HCT116 (cell line): ENCODE measurements around the gene GNG4. TPM values are rescaled to one million over a fixed set of nuclear protein-coding genes. Genes with fewer than 3 reads are reported as not detected.

Source experiments
- ATAC-seq: fragments of 200-7000 bp; cut with Tn5 transposase; 2 replicates; pipeline ENCODE4 v1.9.1; 2020; ENCODE audit warnings: mild to moderate bottlenecking, moderate library complexity
- BruUV-seq: library from RNA; stranded (reverse); fragments of 400-500 nt; replicated peaks from 2 replicates; lab custom pipeline; 2021; lab: Mats Ljungman, UMichigan
- CTCF ChIA-PET: fragments of 300-600 bp; sonication (Branson Sonifier 250); formaldehyde crosslinking; loops from one replicate; lab custom pipeline; 2021; ENCODE audit warnings: antibody characterized with exemption; lab: Charles Lee
- POLR2A ChIA-PET: fragments of 300-600, 350-600 bp; sonication (Branson Sonifier 250); formaldehyde crosslinking; loops from one replicate; lab custom pipeline; 2021; ENCODE audit warnings: antibody characterized with exemption; lab: Charles Lee
- RAD21 ChIA-PET, 2 experiments: fragments of 300-600 bp; sonication (Branson Sonifier 250); formaldehyde crosslinking; loops; one replicate each; lab custom pipeline; 2023; ENCODE audit warnings: low total read pairs in 2 of 2; ENCODE audit not compliant: uncharacterized antibody in 2 of 2, unreplicated experiment in 2 of 2, low non-redundant PET in 1 of 2; lab: Charles Lee
- DNase-seq: peaks from one replicate; pipeline ENCODE4 v3.0.0-alpha.2; 2010; ENCODE audit warnings: low read depth, low spot score
- H2AFZ ChIP-seq: fragments of 200-600 bp; shearing (Covaris generic), sonication (generic); 2 replicates; pipeline ENCODE4 v1.6.1; 2017; ENCODE audit warnings: low read depth, mixed run types, mixed read lengths, antibody characterized with exemption, low read length; ENCODE audit not compliant: poor library complexity, severe bottlenecking
- H3K27ac ChIP-seq: 2 replicates; pipeline ENCODE4 v1.5.1; 2012; ENCODE audit warnings: low read depth, low read length
- H3K27me3 ChIP-seq: fragments of 200-600 bp; sonication (generic); 2 replicates; pipeline ENCODE4 v1.6.1; 2016; ENCODE audit warnings: mixed run types, low read length, mixed read lengths; ENCODE audit not compliant: insufficient read depth
- H3K36me3 ChIP-seq, 2 experiments: fragments of 200-500 bp in 1 of 2; fragments of 200-600 bp in 1 of 2; sonication (Bioruptor generic) in 1 of 2; sonication (generic) in 1 of 2; 2 replicates each; pipeline versions ENCODE4 v1.5.1 to v1.6.1; 2014 to 2016; ENCODE audit warnings: low read length in 2 of 2, inconsistent platforms in 1 of 2, mixed read lengths in 1 of 2, mixed run types in 1 of 2; ENCODE audit not compliant: insufficient read depth in 2 of 2, control insufficient read depth in 1 of 2
- H3K4me1 ChIP-seq, 2 experiments: fragments of 200-600 bp in 1 of 2; sonication (generic) in 1 of 2; 2 replicates each; pipeline versions ENCODE4 v1.5.1 to v1.6.1; 2012 to 2017; ENCODE audit warnings: low read length in 2 of 2, inconsistent platforms in 1 of 2, mild to moderate bottlenecking in 1 of 2, mixed read lengths in 1 of 2, mixed run types in 1 of 2, moderate library complexity in 1 of 2; ENCODE audit not compliant: insufficient read depth in 2 of 2, control insufficient read depth in 1 of 2
- H3K4me2 ChIP-seq: fragments of 200-600 bp; sonication (generic); 2 replicates; pipeline ENCODE4 v1.6.1; 2017; ENCODE audit warnings: mixed run types, low read length, mixed read lengths
- H3K4me3 ChIP-seq, 2 experiments: fragments of 200-600 bp in 1 of 2; sonication (generic) in 1 of 2; replicated peaks in 1 of 2; 2 replicates each; pipeline ENCODE4 v1.5.1; 2011 to 2016; ENCODE audit warnings: low read length in 2 of 2, control low read depth in 1 of 2, low read depth in 1 of 2, mild to moderate bottlenecking in 1 of 2, mixed read lengths in 1 of 2, mixed run types in 1 of 2
- H3K79me2 ChIP-seq: fragments of 200-600 bp; sonication (generic); 2 replicates; pipeline ENCODE4 v1.6.1; 2017; ENCODE audit warnings: mild to moderate bottlenecking, mixed run types, low read length, moderate library complexity, mixed read lengths; ENCODE audit not compliant: insufficient read depth
- H3K9ac ChIP-seq: fragments of 200-600 bp; sonication (generic); 2 replicates; pipeline ENCODE4 v1.6.1; 2016; ENCODE audit warnings: low read length, mixed read lengths
- H3K9me2 ChIP-seq: fragments of 200-600 bp; sonication (generic), shearing (Covaris generic); 2 replicates; pipeline ENCODE4 v1.6.1; 2017; ENCODE audit warnings: mixed run types, mild to moderate bottlenecking, moderate library complexity; ENCODE audit not compliant: insufficient read depth
- H3K9me3 ChIP-seq, 2 experiments: fragments of 200-500 bp in 1 of 2; fragments of 200-600 bp in 1 of 2; sonication (Bioruptor generic) in 1 of 2; sonication (generic) in 1 of 2; 2 replicates each; pipeline ENCODE4 v1.6.1; 2014 to 2017; ENCODE audit warnings: low read length in 2 of 2, mixed read lengths in 2 of 2, inconsistent platforms in 1 of 2, low read depth in 1 of 2, mild to moderate bottlenecking in 1 of 2, mixed run types in 1 of 2, moderate library complexity in 1 of 2; ENCODE audit not compliant: control insufficient read depth in 1 of 2, insufficient read depth in 1 of 2
- H4K20me1 ChIP-seq: fragments of 200-600 bp; sonication (generic), shearing (Covaris generic); 2 replicates; pipeline ENCODE4 v1.6.1; 2017; ENCODE audit warnings: mixed run types, mild to moderate bottlenecking, moderate library complexity; ENCODE audit not compliant: insufficient read depth
- CBX3 ChIP-seq: IDR thresholded peaks from 2 replicates; pipeline ENCODE4 v1.6.1; 2012; ENCODE audit warnings: low read depth
- CEBPB ChIP-seq: IDR thresholded peaks from 2 replicates; pipeline ENCODE4 v1.6.1; 2012; ENCODE audit warnings: low read depth
- CTCF ChIP-seq, 3 experiments: fragments of 200-600 bp in 1 of 3; sonication (generic) in 1 of 3; IDR thresholded peaks in 2 of 3; conservative IDR thresholded peaks in 1 of 3; 2 replicates each; pipeline ENCODE4 v1.5.1; 2012 to 2017; ENCODE audit warnings: low read depth in 2 of 3, low read length in 2 of 3, antibody characterized with exemption in 1 of 3, borderline replicate concordance in 1 of 3, control low read depth in 1 of 3, mild to moderate bottlenecking in 1 of 3, mixed read lengths in 1 of 3, mixed run types in 1 of 3, moderate library complexity in 1 of 3; ENCODE audit not compliant: insufficient read depth in 1 of 3
- ELF1 ChIP-seq: IDR thresholded peaks from 2 replicates; pipeline ENCODE4 v1.6.1; 2012; ENCODE audit warnings: low read depth, borderline replicate concordance
- EZH2 ChIP-seq: fragments of 200-600 bp; sonication (generic); IDR thresholded peaks from 2 replicates; pipeline ENCODE4 v1.6.1; 2017; ENCODE audit warnings: antibody characterized with exemption, mixed run types
- EZH2phosphoT487 ChIP-seq: fragments of 200-600 bp; IDR thresholded peaks from 2 replicates; pipeline ENCODE4 v1.6.1; 2018; ENCODE audit warnings: antibody characterized with exemption, borderline replicate concordance
- FOSL1 ChIP-seq: IDR thresholded peaks from 2 replicates; pipeline ENCODE4 v1.6.1; 2012; ENCODE audit warnings: low read depth
- JUND ChIP-seq: IDR thresholded peaks from 2 replicates; pipeline ENCODE4 v1.6.1; 2012
- POLR2AphosphoS5 ChIP-seq: IDR thresholded peaks from 2 replicates; pipeline ENCODE4 v1.6.1; 2011; ENCODE audit warnings: mild to moderate bottlenecking, low read depth, low read length, moderate library complexity
- RAD21 ChIP-seq: IDR thresholded peaks from 2 replicates; pipeline ENCODE4 v1.6.1; 2012; ENCODE audit warnings: low read depth, mild to moderate bottlenecking
- SIN3A ChIP-seq: IDR thresholded peaks from 2 replicates; pipeline ENCODE4 v1.6.1; 2012; ENCODE audit warnings: low read depth
- SRF ChIP-seq: IDR thresholded peaks from 2 replicates; pipeline ENCODE4 v1.6.1; 2012; ENCODE audit warnings: low read depth
- TCF7L2 ChIP-seq: IDR thresholded peaks from 2 replicates; pipeline ENCODE4 v1.7.0; 2011; ENCODE audit warnings: borderline replicate concordance, inconsistent platforms; ENCODE audit not compliant: insufficient read depth, insufficient read length; ENCODE audit errors: extremely low read depth
- YY1 ChIP-seq: IDR thresholded peaks from 2 replicates; pipeline ENCODE4 v1.6.1; 2011; ENCODE audit warnings: low read length, low read depth, moderate library complexity, mild to moderate bottlenecking; ENCODE audit not compliant: insufficient replicate concordance; ENCODE audit errors: extremely low read depth
- ZBTB33 ChIP-seq: IDR thresholded peaks from 2 replicates; pipeline ENCODE4 v1.6.1; 2011; ENCODE audit warnings: mild to moderate bottlenecking, low read length, moderate library complexity; ENCODE audit not compliant: insufficient replicate concordance; ENCODE audit errors: extremely low read depth
- ZFX ChIP-seq: fragments of 450-650 bp; IDR thresholded peaks from 2 replicates; pipeline ENCODE4 v1.6.1; 2017
- intact Hi-C: fragments of 100-400 bp; cut with micrococcal nuclease; formaldehyde crosslinking; loops from 2 replicates; pipeline ENCODE4 v1.10.0; 2022
- total RNA-seq: library from RNA; stranded (reverse); gene quantifications from one replicate; pipeline ENCODE4 v1.2.1, GENCODE V29; 2021; ENCODE audit not compliant: unreplicated experiment
- TF ChIP-seq, protein P1 (sequence below): IDR thresholded peaks from 2 replicates; pipeline ENCODE4 v1.6.1; 2012
- TF ChIP-seq, protein P2 (sequence below): IDR thresholded peaks from 2 replicates; pipeline ENCODE4 v1.6.1; 2012

Gene GNG4
- total RNA-seq, 1 experiment from 2014 or later: 10.6 TPM

- TF ChIP-seq, protein P1, sequence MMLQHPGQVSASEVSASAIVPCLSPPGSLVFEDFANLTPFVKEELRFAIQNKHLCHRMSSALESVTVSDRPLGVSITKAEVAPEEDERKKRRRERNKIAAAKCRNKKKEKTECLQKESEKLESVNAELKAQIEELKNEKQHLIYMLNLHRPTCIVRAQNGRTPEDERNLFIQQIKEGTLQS: no peak
- TF ChIP-seq EZH2: no peak
- TF ChIP-seq CTCF (IDR thresholded peaks at IDR 0.05 in 2 of 3, conservative IDR thresholded peaks at IDR 0.05 in 1 of 3; ENCODE audit: borderline replicate concordance in 1 of 3, insufficient read depth in 1 of 3, low read depth in 2 of 3, low read length in 2 of 3): no peak
- TF ChIP-seq JUND: no peak
- TF ChIP-seq CEBPB: no peak
- TF ChIP-seq EZH2phosphoT487: no peak
- TF ChIP-seq ZBTB33: no peak
- no peak for TF ChIP-seq RAD21
Observed at GRCh38 chr1:235632506-235633401, 16.8 kb downstream of the GNG4 start (continued).

DNA sequence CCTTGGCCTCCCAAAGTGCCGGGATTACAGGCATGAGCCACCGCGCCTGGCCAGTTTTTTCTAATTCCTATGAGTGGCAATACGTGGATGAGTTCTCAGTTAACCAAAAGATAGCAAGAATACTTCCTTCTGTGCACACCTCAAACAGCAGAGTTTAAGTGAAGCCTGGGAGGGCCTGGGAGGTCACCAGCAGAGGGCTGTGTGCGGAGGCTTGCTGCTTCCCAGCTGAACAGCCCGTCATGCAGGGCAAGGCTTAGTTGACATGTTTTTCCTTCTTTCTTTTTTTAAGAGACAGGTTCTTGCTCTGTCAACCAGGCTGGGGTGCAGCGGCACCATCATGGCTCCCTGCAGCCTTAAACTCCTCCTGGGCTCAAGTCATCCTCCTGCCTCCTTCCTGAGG lies 17.8 kb downstream of the GNG4 start:
- POLR2A ChIA-PET: no interaction called here
- no peak for ATAC-seq
- H3K27ac ChIP-seq: no peak overlapping the region
- TF ChIP-seq EZH2 (no peak), FOSL1 (no peak), ELF1 (no peak), TCF7L2 (no peak), CEBPB (no peak), CBX3 (no peak), SRF (no peak), JUND (no peak), ZFX (no peak), POLR2AphosphoS5 (no peak), SIN3A (no peak), YY1 (no peak), RAD21 (no peak)
- TF ChIP-seq, protein P2, sequence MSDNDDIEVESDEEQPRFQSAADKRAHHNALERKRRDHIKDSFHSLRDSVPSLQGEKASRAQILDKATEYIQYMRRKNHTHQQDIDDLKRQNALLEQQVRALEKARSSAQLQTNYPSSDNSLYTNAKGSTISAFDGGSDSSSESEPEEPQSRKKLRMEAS: no peak
- TF ChIP-seq, protein P1: no peak

More for the DNA sequence above, 17.8 kb downstream of the GNG4 start:
- Histone ChIP-seq H3K4me1 (no peaks in the 10 kb centered on the region), H3K9ac (no peak overlapping the region), H3K9me2 (no peaks in the 10 kb centered on the region), H3K79me2 (no peaks in the 10 kb centered on the region), H3K36me3 (no peaks in the 10 kb centered on the region), H3K9me3 (no peaks in the 10 kb centered on the region), H4K20me1 (no peaks in the 10 kb centered on the region), H2AFZ (no peak overlapping the region), H3K4me3 (no peak overlapping the region), H3K27me3 (no peaks in the 10 kb centered on the region), H3K4me2 (no peak overlapping the region)
- ChIA-PET RAD21 (no interaction called here), CTCF (no interaction called here)
- no TSS peak for BruUV-seq
- DNase-seq: no peak
- intact Hi-C loops: no loop called here
